ENCODE data around the gene B3GLCT. TPM values are rescaled to one million over a fixed set of nuclear protein-coding genes. Genes with fewer than 3 reads are reported as not detected.

The B3GLCT gene
- total RNA-seq, 1 donor from 2014 or later, result 3.0 TPM

DNA sequence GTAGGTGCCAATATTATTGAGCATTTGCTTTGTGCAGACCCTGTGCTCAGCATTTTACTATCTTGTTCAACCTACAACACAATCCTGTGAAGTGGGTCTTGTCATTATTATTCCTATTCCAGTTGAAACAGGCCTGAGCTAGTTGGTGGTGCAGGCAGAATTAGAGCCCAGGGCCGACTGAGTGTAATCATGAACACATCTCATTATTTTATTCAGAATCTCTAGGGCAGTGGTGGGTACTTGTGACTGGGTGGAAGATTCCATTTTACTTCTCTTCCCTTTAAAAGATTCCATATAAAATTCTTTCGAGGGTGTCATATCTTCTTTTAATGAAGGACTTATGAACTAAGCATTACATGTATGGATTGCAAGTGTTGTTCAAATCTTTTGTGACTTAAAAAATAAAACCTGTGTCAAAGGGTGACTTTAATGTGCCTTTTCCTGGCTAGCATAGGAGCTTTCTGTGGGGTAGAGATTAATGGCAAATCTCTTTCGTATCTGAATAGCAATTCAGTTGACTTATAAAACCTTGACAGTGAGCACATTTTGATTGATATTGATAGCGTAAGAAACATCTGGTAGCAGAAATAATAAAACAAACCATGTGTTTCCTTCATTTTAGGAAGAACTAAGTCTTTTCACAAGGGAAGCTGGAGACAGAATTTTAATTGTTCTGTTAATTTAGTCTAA, 20.3 kb downstream of the B3GLCT start:
- DNase-seq (no peak), ATAC-seq (ENCODE audit: low read depth) (no peak)
- H3K27me3 Mint-ChIP-seq, result no peaks in the 10 kb centered on the region
- no peak for TF ChIP-seq CTCF (IDR thresholded peaks at IDR 0.05)
- H3K9me3 Mint-ChIP-seq, result no peaks in the 10 kb centered on the region
- no peak overlapping the region for H3K27ac Mint-ChIP-seq
- intact Hi-C loops (cut with micrococcal nuclease), result no loop called here
- no peaks in the 10 kb centered on the region for H3K36me3 Mint-ChIP-seq (ENCODE audit: low read depth)
- H3K4me3 Mint-ChIP-seq, result no peak overlapping the region
- CTCF ChIA-PET, result no interaction called here
- POLR2A ChIA-PET, result no interaction called here
- H3K4me1 Mint-ChIP-seq, result peaks cover 9% of the 10 kb centered on the region

DNA sequence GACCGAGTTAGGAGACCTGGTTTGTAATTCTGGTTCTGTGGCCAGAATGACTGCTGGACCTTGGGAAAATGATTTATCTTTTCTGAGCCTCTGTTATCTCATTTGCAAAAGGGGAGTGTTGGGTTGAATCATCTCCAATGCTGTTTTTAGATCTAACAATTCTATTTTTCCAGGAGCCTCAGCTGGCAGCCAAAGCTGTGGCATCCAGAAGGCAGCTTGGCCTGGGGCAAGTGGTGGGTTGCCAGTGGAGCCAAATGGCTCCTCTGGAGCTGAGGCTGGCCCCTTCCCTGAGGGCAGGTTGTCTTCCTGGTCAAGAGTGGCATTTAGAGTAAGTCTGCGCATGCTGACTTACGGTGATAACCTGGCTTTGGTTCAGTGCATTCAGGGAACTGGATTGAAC, 21.3 kb downstream of the B3GLCT start:
- no peak for TF ChIP-seq CTCF (IDR thresholded peaks at IDR 0.05)
- no peak overlapping the region for H3K27ac Mint-ChIP-seq
- intact Hi-C loops (cut with micrococcal nuclease), result no loop called here
- no peak overlapping the region for H3K4me3 Mint-ChIP-seq
- CTCF ChIA-PET, result no interaction called here
- H3K27me3 Mint-ChIP-seq, result no peaks in the 10 kb centered on the region
- ATAC-seq (ENCODE audit: low read depth) (no peak), DNase-seq (no peak)
- H3K4me1 Mint-ChIP-seq, result peaks cover 9% of the 10 kb centered on the region
- POLR2A ChIA-PET, result no interaction called here
- H3K9me3 Mint-ChIP-seq, result no peaks in the 10 kb centered on the region
- H3K36me3 Mint-ChIP-seq (ENCODE audit: low read depth), result no peaks in the 10 kb centered on the region

DNA sequence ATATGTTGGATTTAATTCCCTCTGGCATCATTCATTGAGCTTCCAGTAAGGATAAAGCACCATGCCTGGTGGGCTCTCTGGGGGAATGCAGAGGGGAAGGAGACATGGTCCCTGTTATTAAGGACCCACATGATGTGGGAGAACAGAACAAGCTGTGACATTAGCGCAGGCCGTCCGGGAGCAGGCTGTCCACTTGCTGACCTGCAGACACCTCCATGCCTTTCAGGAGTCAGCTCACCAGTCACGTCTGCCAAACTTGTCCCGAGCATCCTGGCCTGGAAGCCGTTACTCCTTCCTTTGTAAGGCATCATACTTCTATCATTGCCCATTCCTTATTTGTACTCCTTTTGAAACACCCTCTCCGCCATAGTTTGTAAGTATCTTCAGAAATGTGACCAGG, 23.4 kb downstream of the B3GLCT start:
- H3K27me3 Mint-ChIP-seq, result no peaks in the 10 kb centered on the region
- ATAC-seq (ENCODE audit: low read depth) (no peak), DNase-seq (no peak)
- no peaks in the 10 kb centered on the region for H3K36me3 Mint-ChIP-seq (ENCODE audit: low read depth)
- CTCF ChIA-PET, result no interaction called here
- no peak overlapping the region for H3K4me3 Mint-ChIP-seq
- TF ChIP-seq CTCF (IDR thresholded peaks at IDR 0.05), result no peak
- POLR2A ChIA-PET, result no interaction called here
- H3K9me3 Mint-ChIP-seq, result no peaks in the 10 kb centered on the region
- H3K4me1 Mint-ChIP-seq, result peaks cover 9% of the 10 kb centered on the region
- no peak overlapping the region for H3K27ac Mint-ChIP-seq
- intact Hi-C loops (cut with micrococcal nuclease), result no loop called here

- CTCF ChIA-PET, result no interaction called here
- POLR2A ChIA-PET, result no interaction called here
- intact Hi-C loops (cut with micrococcal nuclease), result no loop called here
- no peak for TF ChIP-seq CTCF (IDR thresholded peaks at IDR 0.05)
- Mint-ChIP-seq H3K4me1 (peaks cover 9% of the 10 kb centered on the region), H3K27ac (no peak overlapping the region), H3K36me3 (ENCODE audit: low read depth) (no peaks in the 10 kb centered on the region), H3K9me3 (no peaks in the 10 kb centered on the region), H3K27me3 (no peaks in the 10 kb centered on the region), H3K4me3 (no peak overlapping the region)
- no peak for ATAC-seq (ENCODE audit: low read depth)
- no peak for DNase-seq
These were observed 23.9 kb downstream of the B3GLCT start for GRCh38 chr13:31223640-31224039.

DNA sequence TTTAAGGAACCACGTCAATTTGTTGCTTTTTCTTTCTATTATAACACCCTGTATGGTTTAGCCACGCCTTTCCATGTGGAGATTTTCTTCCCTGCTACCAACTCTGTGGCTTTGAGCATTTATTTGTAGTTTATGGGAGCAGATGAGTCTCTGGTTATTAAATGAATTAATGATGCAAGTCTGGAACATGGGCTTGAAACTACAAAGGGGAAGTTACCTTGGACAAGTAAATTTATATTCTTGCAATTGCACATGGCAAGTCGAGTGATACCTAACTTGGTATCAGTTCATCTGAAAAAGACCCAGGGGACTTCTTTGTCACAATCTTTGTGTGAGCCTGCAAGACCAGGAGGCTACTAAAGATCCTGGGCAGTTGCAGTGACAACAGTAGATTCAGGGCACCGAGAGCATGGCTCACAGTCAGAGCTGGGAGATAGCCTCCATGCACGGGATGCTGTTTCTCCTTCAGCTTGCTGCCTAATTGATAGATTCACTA, 24.4 kb downstream of the B3GLCT start:
- Mint-ChIP-seq H3K36me3 (ENCODE audit: low read depth) (no peaks in the 10 kb centered on the region), H3K27me3 (no peaks in the 10 kb centered on the region), H3K4me1 (peaks cover 9% of the 10 kb centered on the region), H3K27ac (no peak overlapping the region), H3K9me3 (no peaks in the 10 kb centered on the region), H3K4me3 (no peak overlapping the region)
- intact Hi-C loops (cut with micrococcal nuclease), result no loop called here
- DNase-seq, result no peak
- no peak for TF ChIP-seq CTCF (IDR thresholded peaks at IDR 0.05)
- ChIA-PET POLR2A (no interaction called here), CTCF (no interaction called here)
- no peak for ATAC-seq (ENCODE audit: low read depth)

All from activated B cell treated with CpG ODN at 0.5 μM for 24 hours (primary cell).